ENCODE measurements around the gene PACSIN2. TPM values are rescaled to one million over a fixed set of nuclear protein-coding genes. Genes with fewer than 3 reads are reported as not detected.
A peak's percentile ranks its signal among the peaks of the same experiment; 100 is the strongest.
"Not testable (repeated sequence)": the region's sequence is repeated elsewhere in the genome, so short reads cannot be mapped to it uniquely, and the experiment has no call there.

Gene PACSIN2
- total RNA-seq, 1 donor from 2014 or later, result 41.5 TPM

GRCh38 chr22:42918500-42918899 is 96.4 kb downstream of the PACSIN2 start:
- intact Hi-C loops (cut with DNase I), result no loop called here

GRCh38 chr22:42917358-42917757 is 97.6 kb downstream of the PACSIN2 start:
- DNase-seq (ENCODE audit: low spot score); intact Hi-C loops (cut with DNase I): not testable (repeated sequence)

More at GRCh38 chr22:42918500-42918899, 96.4 kb downstream of the PACSIN2 start:
- DNase-seq (ENCODE audit: low spot score), result no peak

GRCh38 chr22:42915980-42916765 is 98.8 kb downstream of the PACSIN2 start:
- intact Hi-C loops (cut with DNase I), result no loop called here
- no peak for DNase-seq (ENCODE audit: low spot score)

GRCh38 chr22:42914511-42915076 is 100.4 kb downstream of the PACSIN2 start:
- no peak for DNase-seq (ENCODE audit: low spot score)
- intact Hi-C loops (cut with DNase I), result no loop called here

- intact Hi-C loops (cut with DNase I), result no loop called here
Observed at GRCh38 chr22:42913874-42914510, 101.0 kb downstream of the PACSIN2 start.

GRCh38 chr22:42912059-42912458 is 102.9 kb downstream of the PACSIN2 start:
- no peak for DNase-seq (ENCODE audit: low spot score)
- intact Hi-C loops (cut with DNase I), result no loop called here

More at GRCh38 chr22:42913874-42914510, 101.0 kb downstream of the PACSIN2 start:
- DNase-seq (ENCODE audit: low spot score), result no peak

GRCh38 chr22:42910221-42910942 is 104.6 kb downstream of the PACSIN2 start:
- no peak for DNase-seq (ENCODE audit: low spot score)
- intact Hi-C loops (cut with DNase I), result no loop called here

- intact Hi-C loops (cut with DNase I), result loop anchor here (5.0 to 10.0 kb wide), 2 partner anchors 115 to 188 kb away; no protein-coding TSS in a partner anchor
- no peak for DNase-seq (ENCODE audit: low spot score)
Observed at GRCh38 chr22:42909363-42910058, 105.4 kb downstream of the PACSIN2 start.

GRCh38 chr22:42908374-42908746 is 106.6 kb downstream of the PACSIN2 start:
- DNase-seq (ENCODE audit: low spot score), result no peak
- intact Hi-C loops (cut with DNase I), result loop anchor here (5.0 to 10.0 kb wide), 2 partner anchors 116 to 189 kb away; no protein-coding TSS in a partner anchor

GRCh38 chr22:42907404-42908373 is 107.3 kb downstream of the PACSIN2 start:
- no peak for DNase-seq (ENCODE audit: low spot score)
- intact Hi-C loops (cut with DNase I), result loop anchor here (5.0 to 10.0 kb wide), 2 partner anchors 117 to 190 kb away; no protein-coding TSS in a partner anchor

GRCh38 chr22:42906605-42907348 is 108.2 kb downstream of the PACSIN2 start:
- DNase-seq (ENCODE audit: low spot score), result peak; percentile 87
- intact Hi-C loops (cut with DNase I), result loop anchor here (5.0 to 10.0 kb wide), 2 partner anchors 118 to 191 kb away; no protein-coding TSS in a partner anchor

- intact Hi-C loops (cut with DNase I), result loop anchor here (5.0 to 10.0 kb wide), 2 partner anchors 119 to 192 kb away; no protein-coding TSS in a partner anchor
Observed at GRCh38 chr22:42905702-42906183, 109.2 kb downstream of the PACSIN2 start.

GRCh38 chr22:42905217-42905616 is 109.7 kb downstream of the PACSIN2 start:
- DNase-seq (ENCODE audit: low spot score), result no peak

More at GRCh38 chr22:42905702-42906183, 109.2 kb downstream of the PACSIN2 start:
- DNase-seq (ENCODE audit: low spot score), result peak; percentile 87

GRCh38 chr22:42904050-42904449 is 110.9 kb downstream of the PACSIN2 start:
- intact Hi-C loops (cut with DNase I), result loop anchor here (5.0 to 10.0 kb wide), 2 partner anchors 37 to 121 kb away; no protein-coding TSS in a partner anchor
- DNase-seq (ENCODE audit: low spot score), result no peak

More at GRCh38 chr22:42905217-42905616, 109.7 kb downstream of the PACSIN2 start:
- intact Hi-C loops (cut with DNase I), result loop anchor here (5.0 to 10.0 kb wide), 2 partner anchors 120 to 192 kb away; no protein-coding TSS in a partner anchor

- DNase-seq (ENCODE audit: low spot score), result no peak
- intact Hi-C loops (cut with DNase I), result loop anchor here (5.0 to 10.0 kb wide), 2 partner anchors 36 to 122 kb away; no protein-coding TSS in a partner anchor
Observed at GRCh38 chr22:42902875-42903510, 112.0 kb downstream of the PACSIN2 start.

Measured in cardiac septum (tissue), 1 donor.